Esophagus mucosa (tissue), 1 donor: Measurements from ENCODE around the gene ZNF625. TPM values are rescaled to one million over a fixed set of nuclear protein-coding genes. Genes with fewer than 3 reads are reported as not detected.
A peak's percentile ranks its signal among the peaks of the same experiment; 100 is the strongest.
"Not testable (repeated sequence)": the region's sequence is repeated elsewhere in the genome, so short reads cannot be mapped to it uniquely, and the experiment has no call there.

Experiments
- ATAC-seq: fragments of 200-7000 bp; cut with Tn5 transposase; one replicate; pipeline ENCODE4 v1.9.1; 2020
- total RNA-seq: library from RNA; stranded (reverse); gene quantifications from one replicate; pipeline ENCODE4 v1.2.4, GENCODE V29; 2023
- donor health status: DM: yes; HTN: yes; CAD: no.

ZNF625 gene
- total RNA-seq, 1 donor from 2014 or later, result 1.8 TPM

DNA sequence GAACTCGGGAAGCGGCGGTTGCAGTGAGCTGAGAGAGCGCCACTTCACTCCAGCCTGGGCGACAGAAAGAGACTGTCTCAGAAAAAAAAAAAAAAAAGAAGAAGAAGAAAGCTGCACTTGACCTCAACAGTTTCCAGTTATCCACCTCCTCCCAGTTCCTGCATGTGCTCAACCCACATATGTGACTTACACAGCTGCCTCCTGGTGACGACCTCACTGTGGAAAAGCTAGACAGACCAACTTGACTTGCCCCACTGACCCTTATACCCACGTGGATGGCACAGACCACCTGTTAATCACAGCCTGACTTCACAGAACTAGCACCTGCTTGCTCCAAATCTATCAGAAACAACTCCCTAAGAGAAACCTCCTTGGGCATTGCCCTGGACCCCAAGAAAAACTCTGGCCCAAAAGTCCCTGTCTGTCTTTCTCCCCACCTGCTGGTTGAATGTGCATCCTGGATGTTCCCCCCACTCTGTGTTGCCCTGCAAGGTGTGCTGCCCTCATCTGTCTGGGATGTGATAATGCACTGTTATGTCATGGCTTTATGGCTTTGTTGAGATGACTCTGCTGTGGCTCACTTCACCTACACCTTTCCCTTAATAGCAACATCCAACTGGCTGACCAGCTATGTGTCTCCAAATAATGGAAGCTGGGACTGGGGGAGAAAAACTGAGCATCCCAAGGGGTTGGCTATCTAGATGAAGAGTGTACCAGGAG, 19.2 kb downstream of the ZNF625 start:
- no peak for ATAC-seq

DNA sequence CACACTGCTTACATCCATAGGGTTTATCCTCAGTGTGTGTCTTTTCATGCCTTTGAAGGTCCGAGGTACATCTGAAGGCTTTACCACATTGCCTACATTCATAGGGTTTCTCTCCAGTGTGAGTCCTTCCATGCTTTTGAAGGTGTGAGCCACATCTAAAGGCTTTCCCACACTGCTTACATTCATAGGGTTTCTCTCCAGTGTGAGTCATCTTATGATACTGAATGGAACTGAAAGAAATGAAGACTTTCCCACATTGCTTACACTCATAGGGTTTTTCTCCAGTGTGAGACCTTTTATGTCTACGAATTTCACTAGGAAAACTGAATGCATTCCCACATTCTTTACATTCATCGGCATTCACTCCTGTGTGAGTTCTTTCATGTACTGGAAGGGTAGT, 23.5 kb downstream of the ZNF625 start:
- ATAC-seq, result no peak

DNA sequence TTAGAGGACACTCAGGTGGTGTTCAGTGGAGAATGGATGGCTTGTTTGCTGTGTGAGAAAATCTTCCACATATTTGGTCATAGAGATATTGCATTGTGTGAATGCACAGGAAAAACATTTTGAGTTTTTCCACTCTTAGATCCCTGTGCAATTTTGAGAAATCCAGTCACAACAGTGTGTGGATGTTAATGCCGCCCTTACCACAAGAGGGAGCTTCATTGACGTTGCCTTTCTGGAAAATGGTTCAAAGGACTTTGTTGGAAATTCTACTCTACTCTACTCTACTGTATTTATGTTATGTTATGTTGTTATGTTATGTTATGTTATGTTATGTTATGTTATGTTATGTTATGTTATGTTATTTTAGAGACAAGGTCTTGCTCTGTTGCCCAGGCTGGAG, 29.8 kb downstream of the ZNF625 start:
- no peak for ATAC-seq

DNA sequence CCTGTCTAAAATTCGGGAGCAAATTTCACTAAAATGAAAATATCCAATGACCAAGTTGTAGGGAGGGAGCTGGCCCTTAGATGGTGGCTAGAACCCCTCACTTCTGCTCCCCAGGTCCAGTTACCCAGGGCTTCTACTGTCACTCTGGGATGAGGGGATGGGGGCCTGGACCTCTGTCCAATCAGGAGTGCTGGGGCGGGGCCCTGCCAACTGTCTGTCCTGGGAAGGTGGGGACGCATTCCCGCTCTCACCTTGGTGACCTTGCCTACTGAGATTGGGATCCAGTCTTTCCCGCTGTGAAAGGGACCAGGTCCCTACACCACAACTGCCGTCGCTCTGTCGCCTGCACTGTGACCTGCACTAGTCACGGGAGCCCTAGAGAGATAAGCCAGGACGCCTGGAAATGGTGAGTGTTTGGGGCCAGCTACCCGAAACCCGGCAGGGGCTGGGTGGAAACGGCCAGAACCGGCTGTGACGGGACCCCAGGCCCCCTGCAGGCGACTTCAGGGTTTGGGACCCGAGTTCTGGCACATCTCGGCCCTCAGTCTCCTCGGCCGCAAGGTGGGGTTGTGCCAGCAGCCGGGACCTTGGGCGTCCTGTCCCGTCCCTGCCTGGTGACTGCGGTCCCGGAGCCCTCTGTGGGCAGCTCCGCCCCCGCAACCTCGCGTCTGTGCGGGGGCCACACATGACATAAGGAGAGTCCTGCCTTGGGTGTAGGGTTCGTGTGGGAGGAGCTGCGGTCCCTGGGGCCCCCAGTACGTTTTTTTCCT, 39.1 kb downstream of the ZNF625 start:
- ATAC-seq, result no peak

DNA sequence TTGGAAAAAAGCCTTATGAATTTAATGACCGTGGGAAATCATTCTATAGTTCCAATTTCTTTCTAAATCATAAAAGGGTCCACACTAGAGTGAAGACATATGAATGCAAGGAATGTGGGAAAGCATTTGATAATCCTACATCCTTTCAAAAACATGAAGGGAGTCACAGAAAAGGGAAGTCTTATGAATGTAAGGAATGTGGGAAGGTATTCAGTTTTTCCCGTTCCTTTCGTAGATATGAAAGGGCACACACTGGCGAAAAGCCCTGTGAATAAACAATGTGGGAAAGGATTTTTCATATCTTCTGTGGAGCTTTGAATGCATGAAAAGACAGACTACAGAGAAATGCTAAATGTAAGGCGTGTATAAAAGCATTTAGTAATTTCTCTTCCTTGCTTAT, 43.4 kb downstream of the ZNF625 start:
- no peak for ATAC-seq

DNA sequence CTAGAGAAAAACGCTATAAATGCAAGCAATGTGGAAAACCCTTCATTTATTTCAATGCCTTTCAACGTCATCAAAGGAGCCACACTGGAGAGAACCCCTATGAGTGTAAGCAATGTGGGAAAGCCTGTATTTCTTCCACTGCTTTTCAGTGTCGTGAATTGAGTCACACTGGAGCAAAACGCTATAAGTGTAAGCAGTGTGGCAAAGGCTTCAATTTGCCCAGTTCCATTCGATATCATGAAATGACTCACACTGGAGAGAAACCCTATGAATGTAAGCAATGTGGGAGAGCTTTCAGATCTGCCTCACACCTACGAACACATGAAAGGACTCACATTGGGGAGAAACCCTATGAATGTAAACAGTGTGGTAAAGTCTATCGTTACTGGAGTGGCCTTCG, 43.8 kb downstream of the ZNF625 start:
- ATAC-seq, result no peak

DNA sequence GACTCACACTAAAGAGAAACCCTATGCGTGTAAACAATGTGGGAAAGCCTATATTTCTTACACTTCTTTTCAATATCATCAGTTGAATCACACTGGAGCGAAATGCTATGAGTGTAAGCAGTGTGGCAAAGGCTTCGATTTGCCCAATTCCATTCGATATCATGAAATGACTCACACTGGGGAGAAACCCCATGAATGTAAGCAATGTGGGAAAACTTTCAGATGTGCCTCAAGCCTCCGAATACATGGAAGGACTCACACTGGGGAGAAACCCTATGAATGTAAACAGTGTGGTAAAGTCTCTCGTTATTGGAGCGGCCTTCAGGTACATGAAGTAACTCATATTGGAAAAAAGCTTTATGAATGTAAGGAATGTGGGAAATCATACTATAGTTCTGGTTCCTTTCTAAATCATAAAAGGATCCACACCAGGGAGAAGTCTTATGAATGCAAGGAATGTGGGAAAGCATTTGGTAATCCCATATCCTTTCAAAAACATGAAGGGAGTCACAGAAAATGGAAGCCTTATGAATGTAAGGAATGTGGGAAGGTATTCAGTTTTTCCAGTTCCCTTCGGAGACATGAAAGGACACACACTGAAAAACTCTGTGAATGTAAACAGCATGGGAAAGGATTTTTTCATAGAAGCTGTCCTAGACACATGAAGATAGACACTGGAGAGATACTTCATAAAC, 44.4 kb downstream of the ZNF625 start:
- no peak for ATAC-seq

DNA sequence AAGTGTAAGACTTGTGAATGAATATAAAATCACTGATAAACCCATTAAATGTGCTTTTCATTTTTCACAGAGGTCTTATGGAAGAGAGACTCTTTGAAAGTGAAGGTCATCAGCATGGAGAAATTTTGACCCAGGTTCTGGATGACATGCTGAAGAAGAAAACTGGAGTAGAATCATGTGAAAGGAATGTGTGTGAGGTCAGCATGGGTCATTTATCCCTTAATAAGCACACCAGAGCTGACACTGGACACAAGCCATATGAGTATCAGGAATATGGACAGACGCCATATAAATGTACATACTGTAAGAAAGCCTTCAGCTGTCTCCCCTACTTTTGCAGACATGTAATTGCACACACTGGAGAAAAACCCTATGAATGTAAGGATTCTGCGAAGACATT, 45.4 kb downstream of the ZNF625 start:
- no peak for ATAC-seq

DNA sequence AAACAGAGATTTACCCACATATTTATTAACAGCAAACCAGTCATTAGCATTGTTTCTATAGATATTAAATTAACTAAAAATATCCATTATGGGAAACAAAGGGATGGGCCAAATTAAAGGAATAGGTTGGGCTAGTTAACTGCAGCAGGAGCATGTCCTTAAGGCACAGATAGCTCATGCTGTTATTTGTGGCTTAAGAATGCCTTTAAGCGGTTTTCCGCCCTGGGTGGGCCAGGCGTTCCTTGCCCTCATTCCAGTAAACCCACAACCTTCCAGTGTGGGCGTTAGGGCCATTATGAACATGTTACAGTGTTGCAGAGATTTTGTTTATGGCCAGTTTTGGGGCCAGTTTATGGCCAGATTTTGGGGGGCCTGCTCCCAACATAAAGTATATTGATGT, 52.6 kb downstream of the ZNF625 start:
- ATAC-seq, result not testable (repeated sequence)

DNA sequence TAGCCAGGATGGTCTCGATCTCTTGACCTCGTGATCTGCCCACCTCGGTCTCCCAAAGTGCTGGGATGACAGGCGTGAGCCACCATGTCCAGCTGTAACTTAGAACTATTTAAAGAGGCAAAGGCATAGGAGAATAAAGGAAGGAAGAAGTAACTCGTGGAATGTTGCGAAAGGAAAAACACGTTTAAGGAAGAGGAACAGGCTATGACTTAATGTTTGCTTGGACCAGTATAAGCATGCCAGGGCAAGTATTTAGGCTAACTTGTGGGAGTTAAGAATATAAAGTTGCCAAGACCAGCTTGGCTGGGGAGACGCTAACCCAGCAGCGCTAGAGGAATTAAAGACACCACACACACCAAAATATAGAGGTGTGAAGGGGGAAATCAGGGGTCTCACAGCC, 58.5 kb downstream of the ZNF625 start:
- ATAC-seq, result peak; percentile 58

DNA sequence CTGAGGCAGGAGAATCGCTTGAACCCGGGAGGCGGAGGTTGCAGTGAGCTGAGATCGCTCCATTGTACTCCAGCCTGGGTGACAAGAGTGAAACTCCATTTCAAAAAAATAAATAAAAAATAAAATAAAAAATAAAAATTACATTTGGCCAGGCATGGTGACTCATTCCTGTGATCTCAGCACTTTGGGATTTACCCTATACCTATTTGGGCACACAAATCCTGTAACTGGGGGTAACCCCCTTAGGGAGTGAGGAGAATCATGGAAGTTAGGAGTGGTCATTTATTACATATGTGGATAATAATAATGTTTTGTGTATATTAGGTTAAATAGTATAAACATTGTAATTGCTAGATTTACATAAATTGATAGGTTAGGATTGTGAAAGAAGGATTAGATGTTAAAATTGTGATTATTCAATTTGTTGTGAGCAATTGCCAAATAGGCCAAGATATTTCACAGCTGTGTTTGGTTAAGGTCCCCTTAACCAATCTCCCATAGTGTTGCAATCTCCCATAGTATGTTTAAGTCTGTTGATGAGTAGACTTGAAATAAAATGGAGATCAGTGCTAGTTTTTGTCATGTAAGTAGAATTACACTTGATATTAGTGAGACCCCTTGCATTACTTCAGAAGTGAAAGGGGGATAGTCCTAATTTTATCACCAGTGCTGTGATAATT, 61.3 kb downstream of the ZNF625 start:
- no peak for ATAC-seq

Other genes starting within 250 kb of the ZNF625 start
- 5.9 TPM for gene ZNF700, start 231.6 kb downstream of the ZNF625 start, total RNA-seq
- 0.96 TPM for gene ZNF763, start 191.7 kb downstream of the ZNF625 start, total RNA-seq
- 4.0 TPM for gene ZNF433, start 121.1 kb downstream of the ZNF625 start, total RNA-seq
- gene ZNF878, start 103.8 kb downstream of the ZNF625 start, total RNA-seq, result 0.20 TPM
- 5.6 TPM for gene ZNF844, start 92.0 kb downstream of the ZNF625 start, total RNA-seq
- gene ZNF20, start 16.4 kb downstream of the ZNF625 start, total RNA-seq, result 1.7 TPM
- 2.0 TPM for gene ZNF136, start 6.4 kb upstream of the ZNF625 start, total RNA-seq
- 9.1 TPM for gene ZNF44, start 138.1 kb upstream of the ZNF625 start, total RNA-seq
- 1.7 TPM for gene ZNF563, start 176.9 kb upstream of the ZNF625 start, total RNA-seq
- gene ZNF442, start 208.9 kb upstream of the ZNF625 start, total RNA-seq, result 2.8 TPM
- 2.3 TPM for gene ZNF799, start 244.5 kb upstream of the ZNF625 start, total RNA-seq